ENCODE results near the gene FBXL19. TPM values are rescaled to one million over a fixed set of nuclear protein-coding genes. Genes with fewer than 3 reads are reported as not detected.
"Not testable (repeated sequence)": the region's sequence is repeated elsewhere in the genome, so short reads cannot be mapped to it uniquely, and the experiment has no call there.

FBXL19 gene
- total RNA-seq, 1 donor from 2014 or later: 66.9 TPM

- Histone ChIP-seq H3K4me1 (peaks cover 0 to 11% of the 10 kb centered on the region in 2 donors), H3K4me3 (no peak overlapping the region), H3K9me3 (no peaks in the 10 kb centered on the region), H3K27ac (peak overlapping the region; percentile 77 to 84), H3K36me3 (peaks cover 13 to 19% of the 10 kb centered on the region in 2 donors), H3K27me3 (no peaks in the 10 kb centered on the region)
- intact Hi-C loops (cut with DNase I): no loop called here
- DNase-seq (ENCODE audit: low spot score in 2 of 2): no peak
- TF ChIP-seq CTCF (IDR thresholded peaks at IDR 0.05): no peak
Observed at GRCh38 chr16:30937692-30938091, 14.3 kb downstream of the FBXL19 start.

DNA sequence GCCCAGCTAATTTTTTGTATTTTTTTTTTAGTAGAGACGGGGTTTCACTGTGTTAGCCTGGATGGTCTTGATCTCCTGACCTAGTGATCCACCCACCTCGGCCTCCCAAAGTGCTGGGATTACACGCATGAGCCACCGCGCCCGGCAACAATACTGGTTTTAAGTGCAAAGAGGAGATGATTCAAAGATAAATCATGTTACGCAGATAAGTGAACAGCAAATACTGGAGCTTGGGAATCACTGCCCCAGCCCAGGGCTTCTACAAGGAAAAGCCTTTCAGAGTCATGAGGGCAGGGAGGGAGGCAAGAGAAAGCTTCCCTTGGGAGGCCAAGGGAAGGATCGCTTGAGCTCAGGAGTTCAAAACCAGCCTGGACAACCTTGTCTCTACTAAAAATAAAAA lies 16.2 kb downstream of the FBXL19 start:
- intact Hi-C loops (cut with DNase I); H3K27me3 ChIP-seq: not testable (repeated sequence)
- H3K36me3 ChIP-seq: peaks cover 24 to 25% of the 10 kb centered on the region in 2 donors

GRCh38 chr16:30941600-30942425 lies 18.4 kb downstream of the FBXL19 start:
- Histone ChIP-seq H3K9me3 (no peaks in the 10 kb centered on the region), H3K27ac (peak overlapping the region; percentile 19 to 27), H3K4me1 (peaks cover 0 to 11% of the 10 kb centered on the region in 2 donors), H3K4me3 (no peak overlapping the region), H3K27me3 (no peaks in the 10 kb centered on the region), H3K36me3 (peaks cover 22 to 26% of the 10 kb centered on the region in 2 donors)
- DNase-seq (ENCODE audit: low spot score in 2 of 2): no peak
- intact Hi-C loops (cut with DNase I): loop anchor here (2.0 kb wide), 1 partner anchor 17 kb away; no protein-coding TSS in a partner anchor
- peak; percentile 81 to 92 (median 91) for TF ChIP-seq CTCF (IDR thresholded peaks at IDR 0.05)

More for the DNA sequence above, 16.2 kb downstream of the FBXL19 start:
- not testable (repeated sequence) for H3K9me3 ChIP-seq; H3K27ac ChIP-seq; H3K4me3 ChIP-seq; DNase-seq (ENCODE audit: low spot score in 2 of 2)
- H3K4me1 ChIP-seq: peaks cover 0 to 11% of the 10 kb centered on the region in 2 donors

GRCh38 chr16:30942426-30942806 lies 19.0 kb downstream of the FBXL19 start:
- TF ChIP-seq CTCF (IDR thresholded peaks at IDR 0.05): no peak
- Histone ChIP-seq H3K27ac (peak overlapping the region; percentile 19 to 27), H3K4me3 (no peak overlapping the region), H3K36me3 (peaks cover 24 to 26% of the 10 kb centered on the region in 2 donors), H3K9me3 (no peaks in the 10 kb centered on the region), H3K4me1 (peaks cover 0 to 11% of the 10 kb centered on the region in 2 donors), H3K27me3 (no peaks in the 10 kb centered on the region)
- intact Hi-C loops (cut with DNase I): no loop called here
- DNase-seq (ENCODE audit: low spot score in 2 of 2): no peak

GRCh38 chr16:30944352-30944751 lies 21.0 kb downstream of the FBXL19 start:
- Histone ChIP-seq H3K27me3 (no peaks in the 10 kb centered on the region), H3K4me1 (peaks cover 0 to 9% of the 10 kb centered on the region in 2 donors), H3K4me3 (no peak overlapping the region), H3K27ac (no peak overlapping the region), H3K36me3 (peaks cover 24 to 26% of the 10 kb centered on the region in 2 donors), H3K9me3 (no peaks in the 10 kb centered on the region)
- TF ChIP-seq CTCF (IDR thresholded peaks at IDR 0.05): no peak
- intact Hi-C loops (cut with DNase I): no loop called here
- no peak for DNase-seq (ENCODE audit: low spot score in 2 of 2)
